HG03342 (cell line): ENCODE results near the gene FOXN1.

ENCODE experiments used
- ATAC-seq: cut with Tn5 transposase; IDR thresholded peaks from one replicate; pipeline ENCODE4 v1.9.1; 2021; ENCODE audit warnings: mild to moderate bottlenecking, moderate library complexity; ENCODE audit not compliant: unreplicated experiment

FOXN1 gene

DNA sequence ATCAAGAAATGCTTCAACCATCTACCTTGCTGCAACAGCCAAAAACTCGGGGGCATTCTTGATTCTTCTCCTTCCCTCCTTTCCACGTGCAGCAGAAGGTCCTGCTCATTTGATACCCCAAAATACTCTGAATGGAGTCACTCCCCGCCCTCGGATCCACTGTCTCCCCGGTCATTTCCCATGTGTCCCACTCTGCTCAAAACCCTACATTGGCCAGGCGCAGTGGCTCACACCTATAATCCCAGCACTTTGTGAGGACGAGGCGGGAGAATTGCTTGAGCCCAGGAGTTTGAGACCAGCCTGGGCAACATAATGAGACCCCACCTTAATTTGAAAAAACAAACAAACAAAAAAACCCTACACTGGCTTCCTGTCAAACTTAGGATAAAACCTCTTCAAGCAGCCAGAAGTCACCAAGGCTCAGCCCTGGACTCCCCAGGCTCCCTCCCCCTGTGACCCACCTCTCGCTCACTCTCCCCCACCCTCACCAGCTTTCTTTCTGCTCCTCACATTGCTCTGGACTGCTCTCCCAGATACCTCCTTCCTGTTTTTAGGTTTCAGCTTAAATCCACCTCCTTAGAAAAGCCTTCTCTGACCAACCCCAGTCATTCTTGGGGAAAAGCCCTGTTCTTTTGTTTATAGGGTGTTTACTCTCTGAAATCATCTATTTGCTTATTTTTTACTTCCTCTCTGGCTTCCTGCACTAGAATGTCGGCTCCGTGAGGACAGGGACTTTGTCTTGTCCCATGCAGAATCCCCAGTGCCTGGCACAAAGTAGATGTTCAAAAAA, 29.9 kb upstream of the FOXN1 start:
- ATAC-seq = no peak

DNA sequence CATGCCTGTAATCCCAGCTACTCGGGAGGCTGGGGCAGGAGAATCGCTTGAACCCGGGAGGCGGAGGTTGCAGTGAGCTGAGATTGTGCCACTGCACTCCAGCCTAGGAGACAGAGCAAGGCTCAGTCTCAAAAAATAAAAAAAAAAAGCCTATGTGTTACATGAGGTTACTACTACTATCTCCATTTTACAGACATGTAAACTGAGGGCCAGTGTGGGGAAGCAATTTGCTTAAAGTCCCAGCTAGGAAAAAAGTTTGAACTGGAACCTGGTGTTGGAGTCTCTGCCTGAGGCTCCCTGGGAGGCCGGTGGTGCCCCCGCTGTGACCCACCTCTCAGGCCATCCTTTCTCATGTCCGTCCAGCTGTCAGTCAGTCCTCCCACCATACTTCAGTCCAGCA, 28.2 kb upstream of the FOXN1 start:
- ATAC-seq = no peak

DNA sequence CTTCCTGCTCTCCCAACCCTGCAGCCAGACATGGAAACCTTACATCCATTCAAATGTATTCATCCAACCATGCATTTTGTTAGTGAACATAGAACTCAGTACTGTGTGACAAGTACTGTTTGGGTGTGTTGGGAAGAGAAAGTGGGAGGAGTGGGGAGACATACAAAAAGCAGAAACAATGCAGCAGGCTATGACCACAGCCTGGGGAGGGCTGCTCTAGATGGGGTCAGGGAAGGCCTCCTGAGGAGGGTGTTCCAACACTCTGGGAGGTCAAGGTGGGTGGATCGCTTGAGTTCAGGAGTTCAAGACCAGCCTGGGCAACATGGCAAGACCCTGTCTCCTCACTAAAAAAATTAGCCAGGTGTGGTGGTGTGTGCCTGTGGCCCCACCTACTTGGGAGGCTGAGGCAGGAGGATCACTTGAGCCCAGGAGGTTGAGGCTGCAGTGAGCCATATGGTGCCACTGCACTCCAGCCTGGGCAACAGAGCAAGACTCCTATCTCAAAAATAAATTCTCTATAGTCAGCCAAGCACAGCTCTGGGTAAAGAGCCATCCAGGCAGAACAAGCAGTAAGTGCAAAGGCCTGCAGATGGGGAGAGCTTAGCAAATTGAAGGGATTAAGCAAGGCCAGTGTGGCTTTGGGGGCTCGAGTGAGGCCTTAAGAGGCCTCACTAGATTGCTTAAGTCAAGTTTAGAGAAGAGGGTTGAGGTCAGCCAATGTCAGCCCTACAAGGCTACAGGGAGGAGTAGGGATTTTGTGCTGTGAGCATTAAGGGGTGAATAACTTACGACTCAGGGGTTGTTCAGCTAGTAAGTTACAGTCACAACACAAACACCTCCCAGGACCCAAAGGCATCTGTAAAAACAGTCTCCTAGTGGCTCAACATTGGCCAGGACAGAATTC, 27.2 kb upstream of the FOXN1 start:
- ATAC-seq = no peak

DNA sequence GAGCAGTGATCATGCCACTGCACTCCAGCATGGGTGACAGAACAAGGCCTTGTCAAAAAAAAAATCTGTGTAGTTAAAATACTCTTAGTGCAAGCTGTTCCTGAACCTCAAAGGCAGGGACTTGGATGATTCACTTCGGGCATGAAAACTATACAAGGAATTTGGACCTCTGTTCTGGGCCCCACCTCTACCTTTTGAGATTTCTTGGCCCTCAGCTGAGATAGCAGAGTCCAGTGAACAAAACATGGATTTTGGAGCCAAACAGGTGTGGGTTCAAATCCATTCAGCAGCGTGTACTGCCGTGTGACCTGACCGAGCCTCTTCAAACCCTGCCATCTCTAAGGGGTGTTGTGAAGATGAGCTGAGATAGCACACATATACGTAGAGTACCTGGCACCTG, 25.9 kb upstream of the FOXN1 start:
- ATAC-seq = no peak

DNA sequence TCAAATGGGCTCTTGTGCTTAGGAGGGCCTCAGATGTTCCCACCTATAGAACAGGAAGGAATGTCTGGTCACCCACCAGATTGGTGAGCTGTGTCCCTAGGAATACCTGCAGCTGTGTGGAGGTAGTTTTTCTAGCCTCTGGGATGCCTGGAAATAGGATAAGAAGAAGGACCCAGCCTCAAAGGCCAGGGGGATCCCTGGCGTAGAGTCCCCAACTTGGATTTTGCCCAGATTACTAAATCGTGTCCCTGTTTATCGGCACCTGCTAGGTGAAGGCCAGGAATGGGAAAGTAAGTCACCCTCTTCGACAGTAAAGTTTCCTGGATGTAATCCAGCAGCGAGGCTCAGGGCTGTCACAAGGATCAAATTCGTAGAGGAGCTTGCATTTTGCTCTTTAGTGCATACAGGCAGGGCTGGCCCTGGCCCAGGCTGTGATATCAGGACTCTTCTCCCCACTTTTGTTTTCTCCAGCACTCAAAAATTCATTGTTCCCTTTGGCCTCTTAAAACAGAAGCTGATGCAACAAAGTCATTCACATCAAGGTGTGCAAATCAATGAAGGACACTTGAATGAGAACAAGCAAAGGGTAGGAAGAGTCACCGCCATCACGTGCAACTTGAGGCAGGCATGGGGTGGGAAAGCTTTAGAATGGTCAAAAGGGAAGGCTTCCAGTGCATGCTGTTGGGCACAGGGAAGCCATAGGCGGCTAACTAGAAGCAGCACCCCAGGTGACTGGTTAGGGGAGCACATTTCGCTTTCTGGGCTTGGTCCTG, 25.2 kb upstream of the FOXN1 start:
- ATAC-seq = no peak

DNA sequence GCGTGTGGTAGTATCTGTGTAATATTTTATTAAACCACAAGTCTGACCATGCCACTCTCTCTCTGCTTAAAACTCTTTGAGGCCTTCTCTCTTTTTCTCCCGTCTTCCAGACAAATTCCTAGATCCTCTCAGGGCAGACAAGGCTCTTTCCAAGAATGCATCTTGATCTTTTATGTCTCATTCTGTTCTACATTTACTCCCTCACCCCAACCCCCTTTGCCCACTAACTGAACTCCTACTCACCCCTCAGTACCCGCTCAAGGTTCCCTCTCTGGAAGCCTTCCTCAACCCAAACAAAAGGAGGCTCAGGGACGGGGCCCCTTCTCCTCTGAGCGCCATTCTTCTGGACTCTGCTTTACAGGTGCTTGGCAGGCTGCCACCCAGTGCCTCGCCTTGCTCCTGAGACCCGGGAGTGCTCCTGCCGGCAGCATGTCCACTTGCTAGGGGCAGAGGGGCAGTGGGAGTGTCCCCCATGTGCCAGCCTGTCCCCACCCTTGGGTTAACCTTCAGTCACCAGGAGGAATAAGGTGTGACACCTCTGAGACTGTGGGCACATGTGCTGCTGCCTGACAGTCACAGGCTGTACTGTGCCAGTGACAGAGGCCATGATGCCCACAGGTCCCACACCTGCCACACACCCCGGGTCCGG, 23.5 kb upstream of the FOXN1 start:
- ATAC-seq = no peak

DNA sequence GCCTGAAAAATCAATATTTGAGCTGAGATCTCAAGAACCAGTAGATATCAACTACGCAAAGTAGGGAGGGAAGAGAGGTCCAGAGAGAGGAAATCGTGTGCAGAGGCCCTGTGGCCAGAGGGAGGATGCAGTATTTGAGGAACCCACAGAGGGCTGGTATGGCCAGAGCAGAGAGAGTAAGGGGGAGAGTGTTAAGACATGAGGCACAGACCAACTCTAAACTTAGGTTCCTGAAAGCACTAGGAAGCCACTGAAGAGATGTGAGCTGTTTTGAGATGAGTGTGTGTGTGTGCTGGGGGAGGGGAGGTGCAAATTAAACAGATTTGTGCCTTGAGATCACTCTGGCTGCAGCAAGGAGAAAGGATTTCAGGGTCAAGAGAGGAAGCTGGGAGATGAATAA, 21.9 kb upstream of the FOXN1 start:
- peak; percentile 76 for ATAC-seq

DNA sequence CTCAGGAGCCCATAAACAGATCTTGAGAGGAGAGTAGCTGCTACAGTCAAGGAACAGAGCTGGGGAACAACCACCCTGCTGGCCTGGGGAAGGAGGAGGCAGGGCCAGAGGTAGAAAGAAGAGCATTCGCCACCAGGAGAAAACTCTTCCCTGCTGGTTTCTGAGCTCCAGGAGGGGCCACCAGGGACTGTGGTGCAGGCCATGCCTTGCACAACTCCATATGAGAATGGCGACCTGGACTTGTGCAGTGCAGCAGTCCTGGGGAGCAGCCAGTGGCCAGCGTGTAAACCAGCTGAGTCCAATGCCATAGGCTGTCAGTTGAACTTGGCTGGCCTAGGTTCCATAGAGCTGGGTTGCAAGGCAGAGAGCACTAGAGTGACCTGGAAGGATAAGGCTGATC, 21.1 kb upstream of the FOXN1 start:
- no peak for ATAC-seq

DNA sequence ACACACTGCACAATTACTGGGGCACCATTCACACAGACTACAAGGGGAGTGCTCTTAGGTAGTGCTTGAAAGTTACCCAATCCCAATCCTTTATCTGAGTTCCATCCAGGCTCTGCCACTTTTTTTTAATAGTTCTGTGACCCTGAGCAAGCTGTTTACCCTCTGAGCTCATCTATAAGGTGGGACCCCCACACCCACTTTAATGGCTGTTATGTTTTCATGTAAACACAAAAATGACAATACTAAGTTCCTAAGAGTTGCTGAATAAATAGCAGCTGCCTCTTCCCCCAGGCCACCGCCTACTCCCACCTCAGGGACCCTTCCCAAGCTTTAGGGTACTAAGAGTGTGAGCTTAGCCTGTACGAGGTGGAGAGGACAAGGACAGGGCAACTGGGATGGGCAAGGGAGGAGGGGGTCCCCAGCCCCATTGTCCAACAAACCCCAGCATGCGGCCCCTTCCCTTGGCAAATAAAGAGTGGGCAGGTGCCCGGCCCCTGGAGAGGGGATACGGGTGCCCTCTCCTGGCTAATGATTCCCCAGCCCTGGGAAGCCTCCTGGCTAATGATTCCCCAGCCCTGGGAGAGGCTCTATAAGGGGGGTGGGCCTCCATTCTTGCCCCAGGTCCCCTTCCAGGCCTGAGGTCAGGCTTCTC, 18.1 kb upstream of the FOXN1 start:
- no peak for ATAC-seq

DNA sequence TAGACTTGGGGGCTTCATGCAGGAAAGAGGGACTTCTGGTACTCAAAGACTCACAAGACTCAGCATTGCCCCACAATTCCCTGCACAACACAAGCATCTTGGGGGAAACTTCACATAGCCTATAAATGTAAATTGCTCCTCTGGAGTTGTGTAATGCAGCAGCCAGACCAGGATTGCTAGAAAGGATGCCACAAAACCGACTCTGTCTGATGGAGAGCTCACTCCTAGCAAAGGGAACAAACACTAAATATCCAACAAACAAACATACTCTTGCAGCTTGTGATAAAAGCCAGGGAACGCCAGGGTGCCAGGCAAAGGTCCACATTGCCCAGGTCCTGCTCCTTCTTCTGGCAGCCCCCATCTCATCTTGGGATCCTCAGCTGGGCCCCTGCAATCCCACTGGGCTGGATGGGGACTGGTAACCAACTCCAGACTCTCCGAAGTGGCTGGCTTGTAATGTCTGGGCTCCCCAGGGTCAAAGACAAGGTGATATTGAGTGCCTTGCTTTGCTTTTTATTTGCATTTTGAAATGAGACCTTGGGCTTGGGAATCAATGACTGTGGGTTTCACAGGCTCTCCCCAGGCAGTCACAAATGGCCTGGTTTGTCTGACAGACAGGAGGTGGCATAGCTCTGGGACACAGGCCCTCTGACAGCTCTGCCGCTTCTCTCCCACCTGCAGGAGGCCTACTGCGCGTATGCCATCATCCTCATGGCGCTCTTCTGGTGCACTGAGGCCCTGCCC, 17.4 kb upstream of the FOXN1 start:
- ATAC-seq = no peak

DNA sequence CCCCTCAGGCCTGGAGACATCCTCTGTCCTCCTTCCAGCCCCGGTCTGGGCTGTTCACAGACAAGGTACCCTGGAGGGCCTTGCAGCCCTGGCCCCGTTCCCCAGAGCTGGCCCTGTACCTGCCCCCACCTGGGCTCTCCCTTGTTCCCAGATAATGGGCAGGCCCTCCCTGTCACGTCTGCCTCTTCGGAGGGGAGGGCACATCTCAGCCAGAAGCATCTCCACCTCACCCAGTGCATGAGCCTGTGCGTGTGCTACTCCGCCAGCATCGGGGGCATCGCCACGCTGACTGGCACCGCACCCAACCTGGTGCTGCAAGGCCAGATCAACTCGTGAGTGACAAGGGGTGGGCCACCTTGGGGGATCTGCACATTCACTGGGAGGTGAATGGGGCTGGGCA, 14.9 kb upstream of the FOXN1 start:
- no peak for ATAC-seq

DNA sequence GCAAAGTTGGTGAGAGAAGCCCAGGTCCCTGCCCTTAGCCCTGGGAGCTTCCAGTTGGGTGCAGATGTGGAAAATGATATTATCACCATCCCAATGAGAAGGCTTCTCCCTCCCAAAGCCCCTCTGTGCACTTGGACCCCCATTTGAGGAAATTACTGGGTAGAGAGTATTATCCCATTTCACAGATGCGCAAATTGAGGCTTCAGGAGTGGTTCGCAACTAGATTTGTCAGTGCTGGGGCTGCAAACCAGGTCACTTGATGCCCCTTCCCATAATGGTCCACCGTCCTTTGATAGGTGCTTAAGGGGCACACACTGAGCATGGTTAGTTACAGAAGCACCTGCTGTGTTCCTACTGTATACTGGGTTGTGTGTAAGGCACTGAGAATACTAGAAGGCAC, 14.3 kb upstream of the FOXN1 start:
- no peak for ATAC-seq

DNA sequence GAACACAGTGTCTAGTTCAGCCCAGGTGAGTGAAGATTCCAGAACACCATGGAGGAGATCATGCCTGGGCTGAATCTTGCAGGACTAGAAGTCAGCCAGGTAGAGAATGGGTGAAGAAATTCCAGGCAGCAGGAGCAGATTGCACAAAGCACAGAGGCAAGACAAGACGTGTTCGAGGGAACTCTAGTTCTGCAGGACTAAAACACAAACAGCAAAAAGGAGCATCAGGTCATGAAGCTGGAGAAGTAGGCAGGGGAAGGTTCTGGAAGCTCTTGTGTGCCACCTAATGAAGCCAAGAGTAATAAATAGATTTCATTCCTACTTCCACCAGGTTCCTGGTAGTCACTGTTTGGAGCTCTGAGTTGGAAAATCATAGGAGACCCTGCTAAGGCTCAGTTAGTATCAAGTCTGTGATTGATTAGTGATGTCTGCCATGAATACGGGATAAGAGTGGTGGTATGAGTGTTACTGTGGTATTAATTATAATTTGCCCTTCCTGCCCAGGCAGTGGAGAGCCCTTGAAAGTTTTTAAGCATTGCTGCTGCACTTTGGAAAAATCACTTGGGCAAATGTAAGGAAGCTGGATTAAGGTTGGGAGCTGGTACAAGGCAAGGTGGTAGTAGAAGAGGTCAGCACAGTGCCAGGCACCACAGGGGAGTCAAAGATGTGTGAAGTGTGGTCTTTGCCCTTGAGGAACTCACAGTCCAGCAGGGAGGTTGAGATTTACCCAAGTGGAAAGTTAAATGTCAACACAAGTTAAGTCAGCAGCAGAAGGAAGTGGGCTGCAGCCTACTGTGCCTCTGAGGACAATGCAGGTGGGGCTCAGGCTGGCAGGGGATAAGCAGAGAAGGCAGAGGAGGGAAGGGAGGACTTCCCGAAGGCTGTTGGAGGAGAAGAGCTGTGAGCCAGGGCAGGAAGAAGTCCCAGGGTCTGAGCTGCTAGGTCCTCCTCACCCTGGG, 13.5 kb upstream of the FOXN1 start:
- no peak for ATAC-seq

DNA sequence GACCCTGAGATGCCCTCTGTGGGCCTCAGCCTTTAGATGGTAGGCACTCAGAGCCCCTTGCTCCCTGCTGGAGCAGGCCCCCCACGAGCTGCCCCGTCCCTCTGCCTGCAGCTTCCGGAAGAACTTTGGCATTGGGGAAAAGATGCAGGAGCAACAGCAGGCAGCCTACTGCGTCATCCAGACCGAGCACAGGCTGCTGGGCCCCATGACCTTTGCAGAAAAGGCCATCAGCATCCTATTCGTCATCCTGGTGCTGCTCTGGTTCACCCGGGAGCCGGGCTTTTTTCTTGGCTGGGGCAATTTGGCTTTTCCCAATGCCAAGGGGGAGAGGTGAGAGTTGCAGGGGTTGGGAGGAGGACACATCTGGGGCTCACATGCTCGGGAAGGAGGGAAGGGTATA, 12.7 kb upstream of the FOXN1 start:
- no peak for ATAC-seq

DNA sequence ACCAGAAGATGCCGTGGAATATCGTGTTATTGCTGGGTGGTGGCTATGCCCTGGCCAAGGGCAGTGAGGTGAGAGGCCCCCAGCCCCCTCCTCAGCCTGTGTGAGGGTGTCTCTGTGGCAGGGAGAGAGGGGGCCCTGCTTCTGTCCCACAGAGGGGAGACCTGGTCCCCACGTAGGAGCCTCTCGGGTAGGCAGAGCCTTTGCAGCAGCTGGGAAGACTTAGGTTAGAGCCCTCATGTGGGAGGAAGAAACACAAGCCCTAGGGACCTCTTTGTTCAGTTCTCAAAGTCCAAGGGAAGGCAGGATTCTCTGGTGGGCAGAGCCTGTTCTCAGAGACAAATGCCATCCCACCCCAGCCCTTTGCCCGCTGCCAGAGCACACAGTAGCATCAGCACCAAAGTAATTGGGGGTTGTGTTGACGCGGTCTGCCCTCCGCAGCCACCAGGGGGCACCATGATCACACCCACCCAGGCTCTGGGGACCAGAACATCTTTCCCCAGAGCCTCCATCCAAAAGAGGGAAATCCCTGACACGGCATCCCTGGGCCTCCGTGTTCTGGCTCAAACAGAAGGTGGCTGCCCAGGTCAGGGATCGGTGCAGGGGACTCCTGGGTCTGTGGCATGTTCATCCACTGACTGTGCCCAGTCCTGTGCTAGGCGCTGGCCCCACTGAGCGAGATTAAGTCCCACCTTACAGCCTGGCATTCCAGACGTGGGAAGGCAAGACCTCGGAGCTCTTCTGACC, 11.5 kb upstream of the FOXN1 start:
- peak; percentile 61 for ATAC-seq

DNA sequence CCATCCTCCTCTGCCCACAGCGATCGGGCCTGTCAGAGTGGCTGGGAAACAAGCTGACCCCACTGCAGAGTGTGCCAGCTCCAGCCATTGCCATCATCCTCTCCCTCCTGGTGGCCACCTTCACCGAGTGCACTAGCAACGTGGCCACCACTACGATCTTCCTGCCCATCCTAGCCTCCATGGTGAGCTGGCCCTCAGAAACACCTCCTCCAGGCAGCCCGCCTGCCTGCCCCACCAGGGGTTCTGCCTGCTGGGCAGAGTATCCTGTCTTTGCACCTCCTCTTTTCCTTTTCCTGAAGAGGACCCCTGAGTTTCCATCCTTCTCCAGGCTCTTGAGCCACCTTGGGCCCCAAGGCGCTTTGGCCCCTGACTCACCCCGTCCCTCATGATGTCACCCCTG, 10.5 kb upstream of the FOXN1 start:
- ATAC-seq = no peak

DNA sequence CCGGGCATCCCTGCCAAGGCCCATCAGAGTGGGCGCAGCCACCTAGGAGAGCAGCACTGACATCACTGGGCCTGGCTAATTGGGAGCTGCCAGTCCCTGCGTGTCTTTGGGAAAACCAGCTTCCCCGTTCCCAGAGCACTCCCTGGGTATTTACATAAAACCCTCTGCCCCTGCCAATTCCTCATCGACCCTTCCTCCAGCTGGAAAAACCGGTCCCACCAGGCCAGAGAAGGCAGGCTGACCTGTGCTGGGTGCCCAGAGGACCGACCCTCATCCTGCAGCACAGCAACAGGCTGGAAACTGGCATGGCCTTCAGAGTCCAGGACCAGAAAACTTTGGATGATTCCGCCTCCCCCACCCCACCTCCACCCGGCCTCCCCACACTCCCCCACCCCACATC, 8.2 kb upstream of the FOXN1 start:
- ATAC-seq = no peak
